ENCODE results near the gene CACNA2D3.

DNA sequence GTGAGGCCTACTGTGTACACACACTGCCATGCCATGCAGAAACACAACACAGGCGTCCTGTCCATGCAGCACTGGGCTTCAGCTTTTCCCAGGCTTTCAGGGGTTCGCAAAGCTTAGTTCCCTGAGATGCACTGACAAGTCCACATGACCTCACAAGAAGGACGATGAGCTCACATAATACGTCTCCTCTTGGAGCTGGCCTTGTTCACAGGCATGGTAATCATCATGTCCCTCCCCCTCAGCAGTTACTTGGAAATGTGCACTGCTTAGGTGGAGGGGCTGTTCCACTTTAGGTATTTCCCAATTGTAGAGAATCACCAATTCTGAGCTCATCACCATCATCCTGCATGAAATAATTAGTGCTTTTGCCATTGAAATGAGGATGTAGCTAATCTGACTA, 496.7 kb downstream of the CACNA2D3 start:
- TF ChIP-seq YY1 (IDR thresholded peaks at IDR 0.05) (no peak), TAF1 (conservative IDR thresholded peaks at IDR 0.05) (no peak), EGR1 (IDR thresholded peaks at IDR 0.05; ENCODE audit: low read depth in 2 of 2) (no peak)
- TF ChIP-seq, protein P1, sequence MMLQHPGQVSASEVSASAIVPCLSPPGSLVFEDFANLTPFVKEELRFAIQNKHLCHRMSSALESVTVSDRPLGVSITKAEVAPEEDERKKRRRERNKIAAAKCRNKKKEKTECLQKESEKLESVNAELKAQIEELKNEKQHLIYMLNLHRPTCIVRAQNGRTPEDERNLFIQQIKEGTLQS (IDR thresholded peaks at IDR 0.05) = no peak
- TF ChIP-seq, protein P2, sequence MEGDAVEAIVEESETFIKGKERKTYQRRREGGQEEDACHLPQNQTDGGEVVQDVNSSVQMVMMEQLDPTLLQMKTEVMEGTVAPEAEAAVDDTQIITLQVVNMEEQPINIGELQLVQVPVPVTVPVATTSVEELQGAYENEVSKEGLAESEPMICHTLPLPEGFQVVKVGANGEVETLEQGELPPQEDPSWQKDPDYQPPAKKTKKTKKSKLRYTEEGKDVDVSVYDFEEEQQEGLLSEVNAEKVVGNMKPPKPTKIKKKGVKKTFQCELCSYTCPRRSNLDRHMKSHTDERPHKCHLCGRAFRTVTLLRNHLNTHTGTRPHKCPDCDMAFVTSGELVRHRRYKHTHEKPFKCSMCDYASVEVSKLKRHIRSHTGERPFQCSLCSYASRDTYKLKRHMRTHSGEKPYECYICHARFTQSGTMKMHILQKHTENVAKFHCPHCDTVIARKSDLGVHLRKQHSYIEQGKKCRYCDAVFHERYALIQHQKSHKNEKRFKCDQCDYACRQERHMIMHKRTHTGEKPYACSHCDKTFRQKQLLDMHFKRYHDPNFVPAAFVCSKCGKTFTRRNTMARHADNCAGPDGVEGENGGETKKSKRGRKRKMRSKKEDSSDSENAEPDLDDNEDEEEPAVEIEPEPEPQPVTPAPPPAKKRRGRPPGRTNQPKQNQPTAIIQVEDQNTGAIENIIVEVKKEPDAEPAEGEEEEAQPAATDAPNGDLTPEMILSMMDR (IDR thresholded peaks at IDR 0.05; ENCODE audit: low read depth, low read length, missing input control) = no peak
- TF ChIP-seq, protein P3, sequence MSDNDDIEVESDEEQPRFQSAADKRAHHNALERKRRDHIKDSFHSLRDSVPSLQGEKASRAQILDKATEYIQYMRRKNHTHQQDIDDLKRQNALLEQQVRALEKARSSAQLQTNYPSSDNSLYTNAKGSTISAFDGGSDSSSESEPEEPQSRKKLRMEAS (IDR thresholded peaks at IDR 0.05) = no peak
